ENCODE measurements around the gene MAGI2.
"Not testable (repeated sequence)": the region's sequence is repeated elsewhere in the genome, so short reads cannot be mapped to it uniquely, and the experiment has no call there.

The MAGI2 gene

DNA sequence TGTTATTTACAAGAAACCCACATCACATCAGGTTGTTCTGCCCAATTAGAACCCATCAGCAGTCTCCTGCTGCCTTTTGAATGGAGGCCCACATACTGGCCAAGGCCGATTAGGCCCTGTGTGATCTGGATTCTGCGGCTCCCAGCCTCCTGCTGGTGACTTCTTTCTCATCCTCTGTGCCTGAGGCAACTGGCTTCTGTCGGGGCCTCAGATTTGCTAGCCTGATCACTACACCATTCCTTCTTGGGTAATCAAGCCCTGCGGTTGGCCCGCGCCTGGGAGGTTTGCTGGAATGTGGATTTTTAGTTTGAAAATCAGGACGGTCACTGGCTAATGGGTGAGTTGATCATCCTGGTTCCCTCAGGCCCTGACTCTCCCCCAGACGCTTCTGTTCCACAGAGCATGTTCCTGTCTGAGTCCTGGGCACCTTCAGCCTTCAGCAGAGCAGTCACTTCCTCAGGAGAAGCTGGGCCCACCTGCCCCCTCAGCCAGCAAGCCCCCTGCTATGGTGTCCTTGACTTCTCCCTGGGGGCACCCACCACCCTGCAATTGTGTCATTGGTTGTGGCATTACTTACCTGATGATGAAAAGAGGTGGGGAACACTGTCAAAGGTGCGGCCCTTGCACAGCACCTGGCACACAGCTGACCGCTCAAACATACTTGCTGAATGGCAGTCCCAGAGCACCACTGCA is 1447.3 kb downstream of the MAGI2 start:
- FAIRE-seq: no peak

DNA sequence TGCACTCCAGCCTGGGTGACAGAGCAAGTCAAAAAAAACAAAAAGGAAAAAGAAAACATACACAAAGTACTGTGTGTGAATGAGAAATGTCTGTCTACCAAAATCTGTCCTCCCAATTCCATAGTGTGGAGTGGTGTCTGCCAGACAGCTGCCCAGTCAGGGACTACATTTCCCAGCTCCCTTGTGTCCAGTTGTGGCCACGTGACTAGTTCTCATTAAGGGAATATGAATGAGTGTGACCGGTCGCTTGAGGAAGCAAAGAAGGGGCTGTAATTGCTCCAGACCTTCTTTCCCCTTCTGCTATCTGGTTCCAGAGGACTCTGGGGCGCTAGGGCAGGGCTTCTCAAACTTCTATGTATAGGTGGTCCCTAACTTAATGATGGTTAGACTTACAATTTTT is 1450.8 kb downstream of the MAGI2 start:
- no peak for FAIRE-seq

DNA sequence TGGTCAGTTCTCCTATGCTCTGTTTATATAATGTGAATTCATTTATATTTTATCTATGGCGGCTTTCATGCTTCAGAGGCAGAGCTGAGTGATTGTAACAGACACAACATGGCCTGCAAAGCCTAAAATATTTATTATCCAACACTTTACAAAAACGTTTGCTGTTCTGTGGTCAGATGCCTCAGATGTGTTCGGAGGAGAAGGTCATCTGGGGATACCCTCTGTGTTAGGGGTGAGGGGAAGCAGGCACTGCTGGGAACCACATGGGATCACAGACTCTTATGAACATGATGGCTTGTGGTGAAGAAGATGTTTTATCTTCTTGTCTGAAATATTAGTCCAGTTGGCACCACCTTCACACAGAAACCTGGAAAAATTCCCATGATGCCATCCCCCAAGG is 1451.4 kb downstream of the MAGI2 start:
- FAIRE-seq: no peak

DNA sequence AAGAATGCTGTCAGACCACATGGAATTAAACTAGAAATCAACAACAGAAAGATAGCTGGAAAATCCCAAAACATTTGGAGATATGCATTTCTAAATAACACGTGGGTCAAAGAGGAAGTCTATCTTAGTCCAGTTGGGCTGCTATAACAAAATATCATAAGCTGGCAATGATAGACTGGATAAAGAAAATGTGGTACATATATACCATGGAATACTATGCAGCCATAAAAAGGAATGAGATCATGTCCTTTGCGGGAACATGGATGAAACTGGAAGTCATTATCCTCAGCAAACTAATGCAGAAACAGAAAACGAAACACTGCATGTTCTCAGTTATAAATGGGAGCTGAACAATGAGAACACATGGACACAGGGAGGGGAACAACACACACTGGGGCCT is 1454.3 kb downstream of the MAGI2 start:
- not testable (repeated sequence) for FAIRE-seq

DNA sequence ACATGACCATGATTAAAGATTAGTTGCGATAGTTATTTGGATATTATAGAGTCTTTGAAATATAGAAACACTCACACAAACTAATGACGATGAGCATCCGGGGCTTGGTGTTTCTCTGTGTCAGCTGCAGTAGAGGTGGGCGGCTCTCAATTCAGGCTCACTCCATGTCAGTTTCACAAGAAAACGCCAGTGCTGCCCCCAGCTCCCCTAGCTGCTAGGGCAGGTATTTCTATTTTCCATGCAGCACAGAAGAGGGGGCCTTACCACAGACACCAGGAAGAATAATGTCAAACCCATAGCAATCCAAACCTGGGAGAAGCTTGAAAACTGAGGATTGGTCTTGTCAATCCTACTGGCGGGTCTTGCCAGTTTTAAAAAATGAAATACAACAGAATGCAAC is 1457.8 kb downstream of the MAGI2 start:
- FAIRE-seq: no peak

DNA sequence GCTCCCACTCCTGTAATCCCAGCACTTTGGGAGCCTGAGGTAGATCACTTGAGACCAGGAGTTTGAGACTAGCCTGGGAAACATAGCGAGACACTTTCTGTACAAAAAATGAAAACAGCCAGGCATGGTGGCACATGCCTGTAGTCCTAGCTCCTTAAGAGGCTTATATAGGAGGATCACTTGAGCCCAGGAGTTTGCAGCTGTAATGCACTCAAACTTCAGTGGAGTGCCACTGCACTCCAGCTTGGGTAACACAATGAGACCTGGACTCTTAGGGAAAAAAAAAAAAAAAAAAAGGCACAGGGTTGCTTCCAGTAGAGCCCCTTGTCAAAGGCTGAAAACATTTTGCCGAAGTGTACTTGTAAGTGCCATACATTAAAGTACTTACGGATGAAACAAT is 1459.6 kb downstream of the MAGI2 start:
- FAIRE-seq: no peak

DNA sequence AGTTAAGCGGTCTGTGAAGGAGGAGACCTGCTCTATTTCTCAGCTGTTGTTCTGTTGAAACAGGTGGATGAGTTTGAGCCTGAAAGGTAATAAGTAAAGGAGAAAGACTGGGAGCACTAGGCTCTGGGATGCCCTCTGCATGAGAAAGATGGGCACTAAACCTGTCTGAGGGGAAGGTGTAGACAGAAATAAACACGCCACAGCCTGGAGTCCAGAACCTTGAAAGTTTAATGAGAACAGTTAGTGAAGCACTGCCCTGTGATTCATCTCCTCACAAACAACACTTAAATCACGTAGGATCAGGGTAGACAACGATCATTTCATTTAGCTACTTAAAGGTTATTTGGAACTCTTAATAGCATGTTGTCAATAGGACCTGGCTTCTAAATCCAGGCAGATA is 1461.8 kb downstream of the MAGI2 start:
- FAIRE-seq: no peak

DNA sequence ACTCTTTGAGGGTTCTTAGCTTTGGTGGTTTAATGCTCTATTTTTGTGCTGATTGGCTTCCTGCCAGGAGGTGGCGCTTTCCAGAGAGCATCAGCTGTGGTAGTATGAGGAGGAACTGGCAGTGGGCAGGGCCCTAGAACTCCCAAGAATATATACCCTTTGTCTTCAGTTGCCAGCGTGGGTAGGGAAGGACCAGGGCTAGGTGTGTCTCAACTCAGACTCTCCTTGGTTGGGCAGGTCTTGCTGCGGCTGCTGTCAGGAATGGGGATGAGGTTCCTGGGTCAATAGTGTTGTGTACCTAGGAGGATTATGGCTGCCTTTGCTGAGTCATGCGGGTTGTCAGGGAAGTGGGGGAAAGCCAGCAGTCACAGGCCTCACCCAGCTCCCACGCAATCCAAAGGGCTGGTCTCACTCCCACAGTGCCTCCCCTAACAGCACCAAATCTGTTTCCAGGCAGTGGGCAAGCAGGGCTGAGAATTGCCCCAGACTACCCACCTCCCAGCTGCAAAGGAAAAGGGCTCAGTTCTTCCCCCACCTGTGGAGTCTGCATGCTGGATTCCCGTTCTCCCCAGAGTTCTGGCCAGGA is 1463.4 kb downstream of the MAGI2 start:
- FAIRE-seq: no peak

DNA sequence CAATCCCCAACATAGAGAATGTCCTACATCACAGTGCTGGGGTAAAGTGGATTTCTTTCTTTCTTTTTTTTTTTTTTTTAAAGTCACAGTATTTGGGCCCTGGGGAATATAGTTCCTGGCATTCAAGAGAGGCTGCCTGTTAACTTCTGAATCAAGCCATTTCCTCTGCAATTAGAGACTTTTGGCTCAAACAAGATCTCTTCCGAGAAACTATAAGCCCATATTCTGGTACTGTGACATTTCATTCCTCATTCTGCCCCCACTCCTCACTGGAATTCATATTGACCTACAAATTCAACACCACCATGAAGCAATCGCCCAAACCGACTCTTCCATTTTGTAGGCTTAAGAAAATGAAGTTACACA is 1467.5 kb downstream of the MAGI2 start:
- FAIRE-seq: no peak

DNA sequence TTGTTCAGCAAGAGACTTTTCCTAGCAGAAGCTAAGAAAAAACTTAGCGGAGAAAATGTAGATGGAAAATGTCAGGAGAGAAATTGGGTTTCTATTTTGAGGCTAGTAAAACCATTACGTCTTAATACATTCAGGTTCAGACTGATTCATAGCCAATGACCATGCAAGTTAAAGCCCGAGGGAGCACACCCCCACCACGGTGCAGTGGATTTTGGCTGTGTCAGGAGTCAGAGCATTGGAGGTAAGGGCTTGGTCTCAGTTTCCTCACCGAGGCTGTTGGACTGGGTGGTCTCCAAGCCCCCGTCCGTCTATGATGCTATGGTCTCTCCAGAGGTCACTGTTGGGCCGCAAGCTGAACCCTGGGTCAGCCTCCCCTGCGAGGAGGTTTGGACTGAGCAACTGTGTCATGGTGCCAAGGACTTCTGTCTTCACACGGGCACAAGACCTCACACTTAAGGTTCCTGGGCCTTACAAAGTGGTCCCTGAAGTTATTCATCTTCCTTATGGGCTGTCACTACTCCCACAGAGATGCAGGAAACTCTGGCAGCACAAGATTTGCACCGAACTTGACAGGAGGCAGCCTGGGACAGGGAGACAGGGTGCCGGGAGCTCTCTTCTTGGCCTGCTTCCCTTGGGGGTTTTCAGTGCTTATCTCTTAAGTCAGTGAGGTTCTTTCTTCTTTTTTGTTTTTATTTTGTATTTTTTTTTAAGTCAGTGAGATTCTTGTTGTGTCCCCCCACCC is 1468.1 kb downstream of the MAGI2 start:
- FAIRE-seq: no peak

DNA sequence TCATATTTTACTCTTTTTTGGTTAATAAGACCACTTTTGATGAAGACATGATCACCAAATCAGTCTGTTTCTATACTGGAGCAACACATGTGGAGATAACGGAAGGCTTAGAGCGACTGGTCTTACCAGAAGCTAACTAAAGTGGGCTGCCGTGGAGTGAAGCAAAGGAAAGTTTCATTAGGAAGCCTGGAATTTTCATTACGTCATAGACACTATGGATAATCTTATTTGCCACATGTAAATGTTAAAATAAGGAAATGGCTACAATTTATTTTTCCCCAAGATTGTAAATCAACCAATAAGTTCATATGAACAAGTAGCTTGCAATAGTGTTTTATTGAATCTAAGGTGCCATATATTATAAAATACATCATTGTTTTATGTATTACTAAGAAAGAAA is 1469.5 kb downstream of the MAGI2 start:
- no peak for FAIRE-seq

DNA sequence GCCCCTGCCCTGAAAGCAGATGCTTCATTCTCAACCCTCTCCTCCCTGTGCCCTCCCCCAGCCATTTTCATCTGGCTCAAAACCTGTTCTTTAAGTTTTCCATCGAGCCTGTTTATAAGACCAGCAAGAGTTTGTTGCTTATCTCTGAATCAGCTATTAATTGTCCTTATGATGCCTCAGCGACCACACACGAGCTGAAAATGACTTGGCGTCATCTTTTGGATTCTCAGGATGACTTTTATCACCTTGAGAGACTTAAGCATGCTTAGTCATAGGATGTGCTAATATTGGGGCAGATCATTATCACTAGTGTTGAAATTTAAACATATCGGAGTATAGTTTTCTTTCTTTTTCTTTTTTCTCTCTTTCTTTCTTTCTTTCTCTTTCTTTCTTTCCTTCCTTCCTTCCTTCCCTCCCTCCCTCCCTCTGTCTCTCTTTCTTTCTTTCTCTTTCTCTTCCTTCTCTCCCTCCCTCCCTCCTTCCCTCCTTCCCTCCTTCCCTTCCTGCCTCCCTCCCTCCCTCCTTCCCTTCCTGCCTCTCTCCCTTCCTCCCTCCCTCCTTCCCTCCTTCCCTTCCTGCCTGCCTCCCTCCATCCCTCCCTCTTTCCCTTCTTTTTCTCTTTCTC is 1470.4 kb downstream of the MAGI2 start:
- FAIRE-seq: no peak

DNA sequence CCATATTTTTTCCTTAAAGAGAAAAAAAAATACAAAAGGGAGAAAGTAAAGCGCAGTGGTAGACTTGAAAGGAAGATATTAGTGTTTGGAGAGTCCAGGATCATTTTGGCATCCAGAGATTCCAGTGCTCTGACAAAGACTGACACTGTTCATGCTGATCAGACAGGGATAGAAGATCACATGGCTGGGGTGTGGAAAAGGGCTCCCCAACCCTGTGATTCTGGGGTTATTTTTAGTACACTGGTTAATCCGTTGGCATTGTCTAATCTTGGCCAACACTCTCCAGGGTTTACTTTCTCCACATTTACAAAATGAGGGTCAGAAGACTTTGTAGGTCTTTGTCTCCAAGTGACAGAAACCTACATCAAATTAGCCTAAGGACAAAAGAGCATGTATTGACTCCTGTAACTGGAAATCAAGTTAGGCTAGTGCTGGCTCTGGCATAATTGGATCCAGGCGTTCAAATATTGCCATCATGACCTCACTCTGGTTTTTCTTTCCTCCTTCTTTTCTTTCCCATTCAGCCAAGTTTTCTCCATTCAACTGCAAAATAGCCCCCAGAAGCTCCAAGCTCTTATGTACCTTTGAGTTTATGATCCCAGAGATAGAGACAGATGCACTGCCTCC is 1473.3 kb downstream of the MAGI2 start:
- no peak for FAIRE-seq

DNA sequence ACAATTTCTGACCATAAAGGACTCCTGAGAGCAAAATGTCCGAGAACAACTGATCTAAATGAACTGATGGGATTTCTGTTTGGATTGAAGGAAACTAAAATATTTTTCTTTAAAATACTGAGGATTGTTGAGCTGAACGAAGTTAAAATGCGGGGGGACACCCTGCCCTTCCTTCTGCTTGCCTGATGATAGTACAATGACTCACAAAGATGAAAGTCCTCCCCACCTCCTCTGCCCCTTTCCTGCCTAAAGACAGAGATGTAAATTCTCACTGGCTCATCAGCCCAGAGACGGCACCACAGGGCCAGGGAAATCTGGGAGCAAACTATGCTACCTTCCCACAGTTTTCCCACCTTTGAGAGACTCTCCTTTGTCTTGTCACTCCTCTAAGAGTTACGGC is 1474.2 kb downstream of the MAGI2 start:
- FAIRE-seq: no peak

DNA sequence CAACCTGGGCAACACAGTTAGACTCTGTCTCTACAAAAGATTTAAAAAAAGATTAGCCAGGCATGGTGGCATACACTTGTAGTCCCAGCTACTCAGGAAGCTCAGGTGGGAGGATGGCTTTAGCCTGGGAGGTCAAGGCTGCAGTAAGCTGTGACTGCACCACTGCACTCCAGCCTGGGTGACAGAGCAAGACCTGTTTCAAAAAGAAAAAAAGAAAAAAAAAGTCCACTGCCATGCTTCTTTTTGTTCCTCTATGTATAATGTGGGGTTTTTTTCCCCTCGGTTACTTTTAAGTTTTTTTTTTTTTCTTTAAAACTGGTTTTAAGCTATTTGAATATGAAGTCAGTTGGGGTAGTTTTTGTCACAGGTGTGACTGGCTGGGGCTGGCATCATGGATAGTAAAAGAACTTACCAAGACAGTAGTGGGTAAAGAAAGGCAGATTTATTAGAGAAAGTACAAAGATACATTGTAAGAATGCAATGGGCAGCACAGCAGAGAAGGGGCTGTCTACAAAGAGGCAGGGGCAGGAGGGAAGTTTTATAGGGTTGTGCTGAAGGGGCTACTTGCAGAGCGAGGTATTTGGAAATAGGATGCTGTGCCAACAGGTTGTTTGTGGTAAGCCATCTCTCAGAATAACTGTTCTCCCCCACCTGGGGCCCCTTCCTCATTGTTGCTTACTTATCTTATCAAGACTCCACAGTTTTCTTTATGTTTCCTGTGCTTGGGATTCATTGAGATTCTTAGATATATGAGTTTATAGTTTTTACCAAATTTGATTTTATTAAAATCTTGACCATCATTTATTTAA is 1477.6 kb downstream of the MAGI2 start:
- no peak for FAIRE-seq

DNA sequence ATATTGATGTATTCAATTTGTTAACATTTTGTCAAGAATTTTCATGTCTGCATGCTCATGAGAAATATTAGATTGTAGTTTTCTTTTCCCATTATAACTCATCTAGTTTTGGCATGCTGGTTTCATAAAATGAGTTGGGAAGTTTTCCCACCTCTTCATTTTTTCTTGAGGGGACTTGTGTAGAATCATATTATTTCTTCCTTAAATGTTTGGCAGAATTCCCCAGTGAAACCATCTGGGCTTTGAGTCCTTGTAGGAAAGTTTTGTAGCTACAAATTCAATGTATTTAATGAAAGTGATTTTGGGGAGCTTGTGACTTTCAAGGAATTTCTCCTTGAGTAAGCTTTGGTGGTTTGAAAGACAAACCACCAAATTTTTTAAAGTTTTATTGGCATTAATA is 1481.7 kb downstream of the MAGI2 start:
- no peak for FAIRE-seq

DNA sequence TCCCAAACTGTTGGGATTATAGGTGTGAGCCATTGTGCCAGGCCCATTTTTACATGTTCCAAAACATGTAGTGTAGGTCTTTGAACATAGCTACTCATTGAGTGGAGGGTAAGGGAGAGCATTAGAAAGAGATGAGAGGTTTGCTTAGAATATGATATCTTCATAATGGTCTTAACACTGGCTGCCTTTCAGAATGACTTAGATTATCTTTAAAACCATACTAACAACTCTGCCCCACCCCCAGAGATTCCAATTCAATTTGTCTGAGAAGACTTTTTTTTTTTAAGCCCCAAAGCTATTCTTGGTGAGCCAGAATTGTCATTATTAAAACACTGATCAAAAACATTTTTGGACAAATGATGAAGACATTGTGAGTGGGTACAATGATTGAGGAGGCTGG is 1486.0 kb downstream of the MAGI2 start:
- FAIRE-seq: no peak
